Measurements from ENCODE around the gene ATF6B.
A peak's percentile ranks its signal among the peaks of the same experiment; 100 is the strongest.

The ATF6B gene

DNA sequence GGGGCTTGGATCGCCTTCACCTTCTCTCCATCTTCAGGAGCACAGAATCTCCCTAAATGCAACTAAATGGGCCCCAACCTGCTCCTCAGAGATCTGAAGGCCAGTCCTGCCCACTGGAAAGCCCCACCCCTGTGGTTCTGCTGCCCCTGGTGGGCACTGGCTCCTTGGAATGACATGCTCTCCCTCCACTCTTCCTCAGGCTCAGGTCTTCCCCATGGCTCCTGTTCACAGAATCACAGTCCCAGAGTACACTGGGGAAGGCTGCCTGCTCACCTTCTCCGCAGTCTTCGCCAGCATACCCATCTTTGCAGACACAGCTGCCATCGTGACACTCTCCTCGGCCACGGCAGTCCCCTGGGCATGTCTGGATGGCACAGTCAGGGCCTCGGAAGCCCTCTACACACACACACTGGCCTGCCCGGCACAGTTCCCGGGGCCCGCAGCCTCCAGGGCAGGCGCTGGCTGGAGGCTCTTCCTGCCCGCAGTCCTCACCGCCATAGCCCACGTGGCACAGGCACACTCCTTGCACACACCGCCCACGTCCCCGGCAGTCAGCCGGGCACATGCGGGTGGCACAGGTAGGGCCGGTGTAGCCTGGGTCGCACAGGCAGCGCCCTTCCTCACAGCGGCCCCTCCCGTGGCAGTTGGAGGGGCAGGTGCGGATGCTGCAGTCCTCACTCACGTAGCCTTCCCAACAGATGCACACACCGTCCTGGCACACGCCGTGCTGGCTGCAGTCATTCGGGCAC, 32.5 kb downstream of the ATF6B start:
- Histone ChIP-seq H3K36me3 (ENCODE audit: insufficient read depth, low read depth, low read length) (no peaks in the 10 kb centered on the region), H3K9me3 (ENCODE audit: insufficient read depth, low read depth, low read length) (no peaks in the 10 kb centered on the region), H3K9ac (ENCODE audit: low read depth, low read length) (no peak overlapping the region), H3K4me3 (ENCODE audit: low read length) (no peak overlapping the region), H3K27ac (ENCODE audit: low read length) (no peak overlapping the region), H3K4me1 (ENCODE audit: insufficient read depth, low read length) (no peaks in the 10 kb centered on the region), H3K27me3 (ENCODE audit: insufficient read depth, low read length) (no peaks in the 10 kb centered on the region)

DNA sequence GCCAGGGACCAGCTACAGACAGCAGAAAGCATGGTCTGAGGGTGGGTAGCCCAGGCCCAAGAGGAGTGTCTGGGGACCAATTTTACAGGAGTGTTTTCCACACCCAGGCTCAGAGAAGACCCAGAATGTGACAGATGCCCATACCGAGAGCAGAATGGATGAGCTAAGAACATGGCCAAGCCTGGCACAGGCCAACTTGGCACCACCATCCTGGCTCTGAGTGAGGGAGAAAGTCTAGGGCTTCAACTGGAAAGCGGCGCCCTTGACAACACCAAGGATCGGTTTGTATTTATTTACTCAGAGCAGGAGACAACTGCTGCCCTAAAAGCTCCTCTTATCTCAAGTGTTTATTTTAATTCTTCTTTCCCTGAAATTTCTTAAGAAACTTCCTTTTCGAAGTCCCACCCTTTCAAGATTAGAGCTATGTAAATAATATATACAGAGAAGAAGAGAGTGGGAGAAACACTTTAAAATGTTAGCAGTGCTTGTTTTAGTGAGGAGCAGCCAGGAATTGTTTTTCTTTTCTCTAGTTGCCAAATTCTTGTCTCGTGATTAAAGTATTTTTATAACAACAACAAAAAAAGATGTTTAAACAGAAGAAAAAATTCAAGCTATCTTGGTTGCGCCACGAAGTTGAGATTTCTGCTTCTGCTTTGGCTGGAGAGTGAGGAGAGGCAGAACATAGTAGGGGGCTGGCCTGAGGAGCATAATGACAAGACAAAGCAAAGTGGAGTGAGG, 35.1 kb downstream of the ATF6B start:
- Histone ChIP-seq H3K4me1 (ENCODE audit: insufficient read depth, low read length) (no peaks in the 10 kb centered on the region; the same call in 1 of the 2 replicates), H3K4me3 (ENCODE audit: low read length) (no peak overlapping the region), H3K9me3 (ENCODE audit: insufficient read depth, low read depth, low read length) (no peaks in the 10 kb centered on the region), H3K27ac (ENCODE audit: low read length) (no peak overlapping the region), H3K9ac (ENCODE audit: low read depth, low read length) (no peak overlapping the region), H3K36me3 (ENCODE audit: insufficient read depth, low read depth, low read length) (no peaks in the 10 kb centered on the region), H3K27me3 (ENCODE audit: insufficient read depth, low read length) (no peaks in the 10 kb centered on the region)

- H3K36me3 ChIP-seq (ENCODE audit: insufficient read depth, low read depth, low read length): no peaks in the 10 kb centered on the region
- H3K27ac ChIP-seq (ENCODE audit: low read length): no peak overlapping the region
- H3K27me3 ChIP-seq (ENCODE audit: insufficient read depth, low read length): peaks cover 17% of the 10 kb centered on the region
- H3K9me3 ChIP-seq (ENCODE audit: insufficient read depth, low read depth, low read length): no peaks in the 10 kb centered on the region
- no peak overlapping the region for H3K9ac ChIP-seq (ENCODE audit: low read depth, low read length)
- H3K4me3 ChIP-seq (ENCODE audit: low read length): no peak overlapping the region
- peaks cover 4% of the 10 kb centered on the region; the same call in 1 of the 2 replicates for H3K4me1 ChIP-seq (ENCODE audit: insufficient read depth, low read length)
Measured at GRCh38 chr6:32089082-32089828, 38.8 kb downstream of the ATF6B start.

- Histone ChIP-seq H3K9me3 (ENCODE audit: insufficient read depth, low read depth, low read length) (no peaks in the 10 kb centered on the region), H3K36me3 (ENCODE audit: insufficient read depth, low read depth, low read length) (no peaks in the 10 kb centered on the region), H3K27ac (ENCODE audit: low read length) (no peak overlapping the region), H3K9ac (ENCODE audit: low read depth, low read length) (no peak overlapping the region), H3K27me3 (ENCODE audit: insufficient read depth, low read length) (peaks cover 17% of the 10 kb centered on the region), H3K4me1 (ENCODE audit: insufficient read depth, low read length) (peaks cover 4% of the 10 kb centered on the region; the same call in 1 of the 2 replicates), H3K4me3 (ENCODE audit: low read length) (peak overlapping the region; percentile 49; the same call in 1 of the 2 replicates)
Measured at GRCh38 chr6:32088487-32089049, 39.5 kb downstream of the ATF6B start.

- Histone ChIP-seq H3K27ac (ENCODE audit: low read length) (no peak overlapping the region), H3K9ac (ENCODE audit: low read depth, low read length) (no peak overlapping the region; the same call in 1 of the 2 replicates), H3K4me3 (ENCODE audit: low read length) (peak overlapping the region; percentile 49; the same call in 1 of the 2 replicates), H3K9me3 (ENCODE audit: insufficient read depth, low read depth, low read length) (no peaks in the 10 kb centered on the region), H3K27me3 (ENCODE audit: insufficient read depth, low read length) (peaks cover 17% of the 10 kb centered on the region), H3K36me3 (ENCODE audit: insufficient read depth, low read depth, low read length) (no peaks in the 10 kb centered on the region), H3K4me1 (ENCODE audit: insufficient read depth, low read length) (peaks cover 4% of the 10 kb centered on the region; the same call in 1 of the 2 replicates)
Measured at GRCh38 chr6:32087574-32088486, 40.2 kb downstream of the ATF6B start.

- Histone ChIP-seq H3K4me1 (ENCODE audit: insufficient read depth, low read length) (peaks cover 4% of the 10 kb centered on the region; the same call in 1 of the 2 replicates), H3K36me3 (ENCODE audit: insufficient read depth, low read depth, low read length) (no peaks in the 10 kb centered on the region), H3K9me3 (ENCODE audit: insufficient read depth, low read depth, low read length) (no peaks in the 10 kb centered on the region), H3K27ac (ENCODE audit: low read length) (no peak overlapping the region), H3K27me3 (ENCODE audit: insufficient read depth, low read length) (peaks cover 17% of the 10 kb centered on the region), H3K4me3 (ENCODE audit: low read length) (peak overlapping the region; percentile 30; the same call in 1 of the 2 replicates), H3K9ac (ENCODE audit: low read depth, low read length) (no peak overlapping the region)
Measured at GRCh38 chr6:32086661-32087573, 41.1 kb downstream of the ATF6B start.

DNA sequence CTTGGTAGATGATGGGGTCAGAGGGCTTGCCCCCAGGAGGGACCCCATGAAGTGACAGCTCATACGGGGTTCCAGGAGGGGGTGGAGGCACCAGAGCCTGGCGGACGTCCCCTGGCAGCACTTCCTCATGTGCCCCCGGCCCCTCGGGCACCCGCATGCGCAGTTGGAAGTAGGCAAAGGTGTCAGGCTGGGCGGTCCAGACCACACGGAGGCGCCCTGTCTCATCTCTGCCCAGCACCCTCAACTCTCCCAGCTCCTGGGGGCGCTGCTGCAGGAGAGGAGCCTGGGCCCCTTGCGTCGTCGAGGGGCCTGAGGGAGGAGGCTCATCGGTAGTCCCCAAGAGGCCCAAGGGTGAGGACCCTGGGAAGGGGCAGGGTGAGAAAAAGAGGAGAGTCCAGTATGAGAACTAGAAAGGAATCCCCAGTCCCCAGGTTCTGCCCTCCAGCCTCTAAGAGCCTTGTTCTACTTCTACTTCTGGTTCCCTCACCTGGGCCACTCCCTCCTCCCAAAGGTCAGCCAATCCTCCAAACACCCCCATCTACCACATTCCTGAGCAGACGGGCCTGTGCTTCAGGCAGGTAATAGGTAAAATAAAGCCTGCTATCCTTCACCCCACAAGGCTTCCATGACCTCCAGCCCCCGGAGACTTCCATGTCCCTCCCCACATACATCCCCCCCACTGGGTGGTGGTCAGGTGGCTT, 42.1 kb downstream of the ATF6B start:
- H3K9ac ChIP-seq (ENCODE audit: low read depth, low read length): no peak overlapping the region
- H3K9me3 ChIP-seq (ENCODE audit: insufficient read depth, low read depth, low read length): no peaks in the 10 kb centered on the region
- H3K4me3 ChIP-seq (ENCODE audit: low read length): no peak overlapping the region
- peaks cover 4% of the 10 kb centered on the region; the same call in 1 of the 2 replicates for H3K4me1 ChIP-seq (ENCODE audit: insufficient read depth, low read length)
- no peak overlapping the region for H3K27ac ChIP-seq (ENCODE audit: low read length)
- H3K36me3 ChIP-seq (ENCODE audit: insufficient read depth, low read depth, low read length): no peaks in the 10 kb centered on the region
- H3K27me3 ChIP-seq (ENCODE audit: insufficient read depth, low read length): peaks cover 17% of the 10 kb centered on the region

GRCh38 chr6:32084780-32085179, 43.3 kb downstream of the ATF6B start:
- H3K9ac ChIP-seq (ENCODE audit: low read depth, low read length): no peak overlapping the region
- H3K9me3 ChIP-seq (ENCODE audit: insufficient read depth, low read depth, low read length): no peaks in the 10 kb centered on the region
- peaks cover 4% of the 10 kb centered on the region; the same call in 1 of the 2 replicates for H3K4me1 ChIP-seq (ENCODE audit: insufficient read depth, low read length)
- no peak overlapping the region for H3K4me3 ChIP-seq (ENCODE audit: low read length)
- no peak overlapping the region for H3K27ac ChIP-seq (ENCODE audit: low read length)
- H3K27me3 ChIP-seq (ENCODE audit: insufficient read depth, low read length): peaks cover 17% of the 10 kb centered on the region
- H3K36me3 ChIP-seq (ENCODE audit: insufficient read depth, low read depth, low read length): no peaks in the 10 kb centered on the region

DNA sequence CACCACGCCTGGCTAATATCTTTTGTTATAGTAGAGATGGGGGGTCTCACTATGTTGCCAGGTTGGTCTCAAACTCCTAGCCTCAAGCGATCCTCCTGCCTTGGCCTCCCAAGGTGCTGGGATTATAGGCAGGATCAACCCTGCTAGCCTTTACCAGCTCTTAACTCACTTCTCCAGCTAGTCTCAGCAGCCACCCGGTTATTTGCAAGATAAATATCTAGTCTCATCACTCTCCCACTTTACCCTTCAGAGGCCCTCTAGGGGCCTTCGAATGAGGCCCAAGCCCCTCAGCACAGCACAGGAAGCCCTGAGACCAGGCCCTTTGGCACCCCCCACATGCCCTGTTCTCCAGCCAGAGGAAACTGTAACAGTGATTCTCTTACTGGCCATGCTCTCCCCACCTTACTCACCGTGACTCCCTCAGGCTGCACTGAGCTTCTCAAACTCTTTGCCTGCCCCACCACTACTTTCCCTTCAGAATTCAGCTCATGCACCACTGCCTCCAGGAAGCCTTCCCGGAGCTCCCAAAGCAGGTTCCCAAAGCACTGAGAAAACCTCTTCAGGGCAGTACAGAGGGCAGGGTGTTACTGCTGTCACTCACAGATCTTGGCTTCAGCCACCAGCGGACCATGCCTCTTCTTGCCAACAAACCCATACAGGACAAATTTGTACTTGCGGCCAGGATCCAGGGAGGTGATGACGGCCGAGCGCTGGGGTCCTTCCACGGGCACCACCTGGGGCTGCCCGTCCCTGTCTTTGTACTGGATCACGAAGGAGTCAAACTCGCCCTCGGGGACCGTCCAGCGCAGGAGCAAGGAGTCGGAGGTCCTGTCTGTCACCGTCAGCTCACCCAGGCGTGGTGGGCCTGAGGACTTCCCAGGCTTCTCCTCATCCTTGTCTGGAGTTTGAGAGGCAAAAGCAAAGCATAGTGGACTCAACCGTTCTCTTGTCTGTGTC, 44.0 kb downstream of the ATF6B start:
- Histone ChIP-seq H3K27me3 (ENCODE audit: insufficient read depth, low read length) (peaks cover 17% of the 10 kb centered on the region), H3K36me3 (ENCODE audit: insufficient read depth, low read depth, low read length) (no peaks in the 10 kb centered on the region), H3K9ac (ENCODE audit: low read depth, low read length) (no peak overlapping the region), H3K9me3 (ENCODE audit: insufficient read depth, low read depth, low read length) (no peaks in the 10 kb centered on the region), H3K4me3 (ENCODE audit: low read length) (no peak overlapping the region), H3K27ac (ENCODE audit: low read length) (no peak overlapping the region), H3K4me1 (ENCODE audit: insufficient read depth, low read length) (peaks cover 4% of the 10 kb centered on the region; the same call in 1 of the 2 replicates)

Measured in iPS-20b (cell line).